GM12878 (cell line): ENCODE results near the gene CST6. TPM values are rescaled to one million over a fixed set of nuclear protein-coding genes. Genes with fewer than 3 reads are reported as not detected.

Experiments used
- ASH2L ChIP-seq: fragments of 300-600, 200-600 bp; sonication (generic); IDR thresholded peaks from 2 replicates; pipeline ENCODE4 v1.6.1; 2017; ENCODE audit warnings: low read depth, mild to moderate bottlenecking, borderline replicate concordance
- CHD2 ChIP-seq: IDR thresholded peaks from 2 replicates; pipeline ENCODE4 v1.6.1; 2011; ENCODE audit warnings: low read depth, low read length, improper control_type of control experiment, borderline replicate concordance
- CHD4 ChIP-seq: fragments of 200-600 bp; sonication (generic); IDR thresholded peaks from 2 replicates; pipeline ENCODE4 v1.6.1; 2016; ENCODE audit warnings: mild to moderate bottlenecking
- CREM ChIP-seq: IDR thresholded peaks from 2 replicates; pipeline ENCODE4 v1.6.1; 2014; ENCODE audit warnings: antibody characterized with exemption, low read depth
- EZH2 ChIP-seq: IDR thresholded peaks from 2 replicates; pipeline ENCODE4 v1.6.1; 2012; ENCODE audit warnings: low read depth, mild to moderate bottlenecking, control low read depth, inconsistent platforms, low read length, borderline replicate concordance; ENCODE audit not compliant: control insufficient read depth
- FOS ChIP-seq: IDR thresholded peaks from 3 replicates; pipeline ENCODE4 v1.6.1; 2011; ENCODE audit warnings: borderline replicate concordance; ENCODE audit not compliant: insufficient read length; ENCODE audit errors: extremely low read depth
- FOXK2 ChIP-seq: fragments of 450-650 bp; IDR thresholded peaks from 2 replicates; pipeline ENCODE4 v1.6.1; 2017; ENCODE audit warnings: mild to moderate bottlenecking, moderate library complexity
- HDAC2 ChIP-seq: fragments of 200-600 bp; sonication (generic); IDR thresholded peaks from 2 replicates; pipeline ENCODE4 v1.6.1; 2017
- HDGF ChIP-seq: fragments of 450-650 bp; IDR thresholded peaks from 2 replicates; pipeline ENCODE4 v1.6.1; 2016; ENCODE audit warnings: antibody characterized with exemption
- PAX5 ChIP-seq: IDR thresholded peaks from 2 replicates; pipeline ENCODE4 v1.6.1; 2011; ENCODE audit warnings: low read depth, low read length, borderline replicate concordance
- RELA ChIP-seq: fragments of 450-650 bp; IDR thresholded peaks from 2 replicates; pipeline ENCODE4 v1.8.0; 2014; ENCODE audit warnings: borderline replicate concordance; ENCODE audit not compliant: partially characterized antibody
- SMC3 ChIP-seq: IDR thresholded peaks from 2 replicates; pipeline ENCODE4 v1.6.1; 2011; ENCODE audit warnings: low read length, improper control_type of control experiment, borderline replicate concordance
- SRF ChIP-seq, 2 experiments: IDR thresholded peaks; 2 replicates each; pipeline ENCODE4 v1.6.1; 2011; ENCODE audit warnings: low read depth in 2 of 2, low read length in 2 of 2, mild to moderate bottlenecking in 1 of 2, moderate library complexity in 1 of 2
- TCF3 ChIP-seq: IDR thresholded peaks from 2 replicates; pipeline ENCODE4 v1.6.1; 2012; ENCODE audit warnings: low read depth, mild to moderate bottlenecking, low read length, borderline replicate concordance; ENCODE audit not compliant: insufficient read depth
- YY1 ChIP-seq: IDR thresholded peaks from 2 replicates; pipeline ENCODE4 v1.6.1; 2011; ENCODE audit warnings: low read depth, mild to moderate bottlenecking, low read length
- ZNF622 ChIP-seq: fragments of 450-650 bp; IDR thresholded peaks from 2 replicates; pipeline ENCODE4 v1.6.1; 2017; ENCODE audit warnings: mild to moderate bottlenecking, inconsistent platforms
- ZZZ3 ChIP-seq: IDR thresholded peaks from 2 replicates; pipeline ENCODE4 v1.6.1; 2011; ENCODE audit warnings: low read depth; ENCODE audit not compliant: control insufficient read depth, insufficient read length
- polyA plus RNA-seq, 11 experiments: library from polyadenylated mRNA; depleted of rRNA in 4 of 11; unstranded in 6 of 11; stranded (reverse) in 5 of 11; fragments of >200 nt; fragmentation: Nextera tagmentation in 4 of 11; fragmentation: Illumina TruSeq in 1 of 11; extraction: Ambion mirVana in 4 of 11; extraction: Trizol in 1 of 11; gene quantifications; 1 replicate in 1 of 11; 2 replicates in 10 of 11; pipeline versions ENCODE4 v1.2.1 to v1.2.3, GENCODE V29; 2011 to 2016; ENCODE audit warnings: inconsistent platforms in 2 of 11, missing spikeins in 2 of 11, low read depth in 1 of 11
- total RNA-seq, 4 experiments: library from RNA; depleted of rRNA in 3 of 4; stranded (reverse); fragments of >200 nt in 3 of 4; fragmentation: Illumina TruSeq in 1 of 4; extraction: Trizol in 1 of 4; gene quantifications; 2 replicates each; pipeline versions ENCODE4 v1.2.1 to v1.2.3, GENCODE V29; 2013 to 2021
- TF ChIP-seq, protein P1 (sequence below): IDR thresholded peaks from 2 replicates; pipeline ENCODE4 v1.6.1; 2011; ENCODE audit warnings: low read depth, low read length, improper control_type of control experiment, borderline replicate concordance
- TF ChIP-seq, protein P2 (sequence below): IDR thresholded peaks from 2 replicates; pipeline ENCODE4 v1.6.1; 2012; ENCODE audit warnings: low read depth, low read length, improper control_type of control experiment
- TF ChIP-seq, protein P3 (sequence below): IDR thresholded peaks from 2 replicates; pipeline ENCODE4 v1.6.1; 2012; ENCODE audit warnings: low read length, inconsistent platforms
- TF ChIP-seq, protein P4 (sequence below): fragments of 450-650 bp; IDR thresholded peaks from 2 replicates; pipeline ENCODE4 v1.6.1; 2018; ENCODE audit warnings: borderline replicate concordance, mild to moderate bottlenecking; ENCODE audit not compliant: partially characterized antibody
- TF ChIP-seq, protein P5 (sequence below): IDR thresholded peaks from 2 replicates; pipeline ENCODE4 v1.6.1; 2011; ENCODE audit warnings: borderline replicate concordance, low read depth, mild to moderate bottlenecking, moderate library complexity, low read length; ENCODE audit not compliant: insufficient read depth, poor library complexity, severe bottlenecking

The CST6 gene
- total and polyA plus RNA-seq, 10 of the 15 experiments (the other 5 are each of a cell fraction or from before 2014, with no cell fraction given) = not detected

DNA sequence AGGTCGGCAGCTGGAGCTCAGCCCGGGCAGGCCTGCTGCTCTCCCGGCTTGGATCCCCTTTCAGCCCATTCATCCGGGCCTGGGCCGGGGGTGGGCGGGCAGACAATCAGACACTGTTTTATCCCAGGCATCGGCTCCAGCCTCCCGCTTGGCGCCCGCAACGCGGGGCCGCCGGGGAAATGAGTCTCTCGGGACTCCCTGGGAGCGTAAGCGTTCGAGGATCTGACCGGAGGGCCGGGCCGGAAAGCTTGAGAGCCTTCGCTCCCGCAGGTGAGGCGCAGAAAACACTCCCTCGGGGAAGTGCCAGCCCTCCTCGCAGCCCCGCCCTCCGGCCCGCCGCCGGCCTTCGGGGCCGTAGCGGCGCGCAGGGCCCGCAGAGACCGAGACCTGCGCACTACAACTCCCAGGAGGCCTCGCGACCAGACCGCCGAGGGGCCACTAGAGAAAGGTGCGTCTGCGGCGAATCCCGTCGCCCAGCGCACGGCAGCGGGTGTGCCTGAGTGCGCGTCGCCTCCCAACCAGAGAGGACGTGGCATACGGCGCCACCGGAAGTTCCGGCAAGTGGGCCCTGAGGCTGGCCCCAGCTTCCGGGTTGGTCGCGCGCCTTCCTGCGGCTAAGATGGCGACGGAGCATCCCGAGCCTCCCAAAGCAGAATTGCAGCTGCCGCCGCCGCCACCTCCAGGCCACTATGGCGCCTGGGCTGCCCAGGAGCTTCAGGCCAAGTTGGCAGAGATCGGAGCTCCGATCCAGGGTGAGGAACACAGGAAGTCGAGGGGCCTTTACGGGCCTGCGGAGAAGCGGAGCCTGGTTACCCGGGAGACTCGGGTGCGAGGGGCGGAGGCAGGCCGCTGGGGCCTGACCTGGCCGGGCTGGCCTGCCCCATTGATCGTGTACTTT is 40.2 kb downstream of the CST6 start, which contains the start of gene SF3B2 (continued):
- TF ChIP-seq, protein P1, sequence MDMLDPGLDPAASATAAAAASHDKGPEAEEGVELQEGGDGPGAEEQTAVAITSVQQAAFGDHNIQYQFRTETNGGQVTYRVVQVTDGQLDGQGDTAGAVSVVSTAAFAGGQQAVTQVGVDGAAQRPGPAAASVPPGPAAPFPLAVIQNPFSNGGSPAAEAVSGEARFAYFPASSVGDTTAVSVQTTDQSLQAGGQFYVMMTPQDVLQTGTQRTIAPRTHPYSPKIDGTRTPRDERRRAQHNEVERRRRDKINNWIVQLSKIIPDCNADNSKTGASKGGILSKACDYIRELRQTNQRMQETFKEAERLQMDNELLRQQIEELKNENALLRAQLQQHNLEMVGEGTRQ = no peak
- TF ChIP-seq, protein P2, sequence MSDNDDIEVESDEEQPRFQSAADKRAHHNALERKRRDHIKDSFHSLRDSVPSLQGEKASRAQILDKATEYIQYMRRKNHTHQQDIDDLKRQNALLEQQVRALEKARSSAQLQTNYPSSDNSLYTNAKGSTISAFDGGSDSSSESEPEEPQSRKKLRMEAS = peak; percentile 70
- no peak for TF ChIP-seq TCF3
- peak; percentile 98 for TF ChIP-seq YY1
- no peak for TF ChIP-seq SRF (IDR thresholded peaks at IDR 0.05; ENCODE audit: low read depth in 2 of 2, low read length in 2 of 2)
- no peak for TF ChIP-seq PAX5
- no peak for TF ChIP-seq SMC3
- no peak for TF ChIP-seq HDAC2
- peak; percentile 93 for TF ChIP-seq CREM
- TF ChIP-seq ZNF622 = no peak
- TF ChIP-seq, protein P3, sequence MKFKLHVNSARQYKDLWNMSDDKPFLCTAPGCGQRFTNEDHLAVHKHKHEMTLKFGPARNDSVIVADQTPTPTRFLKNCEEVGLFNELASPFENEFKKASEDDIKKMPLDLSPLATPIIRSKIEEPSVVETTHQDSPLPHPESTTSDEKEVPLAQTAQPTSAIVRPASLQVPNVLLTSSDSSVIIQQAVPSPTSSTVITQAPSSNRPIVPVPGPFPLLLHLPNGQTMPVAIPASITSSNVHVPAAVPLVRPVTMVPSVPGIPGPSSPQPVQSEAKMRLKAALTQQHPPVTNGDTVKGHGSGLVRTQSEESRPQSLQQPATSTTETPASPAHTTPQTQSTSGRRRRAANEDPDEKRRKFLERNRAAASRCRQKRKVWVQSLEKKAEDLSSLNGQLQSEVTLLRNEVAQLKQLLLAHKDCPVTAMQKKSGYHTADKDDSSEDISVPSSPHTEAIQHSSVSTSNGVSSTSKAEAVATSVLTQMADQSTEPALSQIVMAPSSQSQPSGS = no peak
- TF ChIP-seq, protein P4, sequence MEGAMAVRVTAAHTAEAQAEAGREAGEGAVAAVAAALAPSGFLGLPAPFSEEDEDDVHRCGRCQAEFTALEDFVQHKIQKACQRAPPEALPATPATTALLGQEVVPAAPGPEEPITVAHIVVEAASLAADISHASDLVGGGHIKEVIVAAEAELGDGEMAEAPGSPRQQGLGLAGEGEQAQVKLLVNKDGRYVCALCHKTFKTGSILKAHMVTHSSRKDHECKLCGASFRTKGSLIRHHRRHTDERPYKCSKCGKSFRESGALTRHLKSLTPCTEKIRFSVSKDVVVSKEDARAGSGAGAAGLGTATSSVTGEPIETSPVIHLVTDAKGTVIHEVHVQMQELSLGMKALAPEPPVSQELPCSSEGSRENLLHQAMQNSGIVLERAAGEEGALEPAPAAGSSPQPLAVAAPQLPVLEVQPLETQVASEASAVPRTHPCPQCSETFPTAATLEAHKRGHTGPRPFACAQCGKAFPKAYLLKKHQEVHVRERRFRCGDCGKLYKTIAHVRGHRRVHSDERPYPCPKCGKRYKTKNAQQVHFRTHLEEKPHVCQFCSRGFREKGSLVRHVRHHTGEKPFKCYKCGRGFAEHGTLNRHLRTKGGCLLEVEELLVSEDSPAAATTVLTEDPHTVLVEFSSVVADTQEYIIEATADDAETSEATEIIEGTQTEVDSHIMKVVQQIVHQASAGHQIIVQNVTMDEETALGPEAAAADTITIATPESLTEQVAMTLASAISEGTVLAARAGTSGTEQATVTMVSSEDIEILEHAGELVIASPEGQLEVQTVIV = peak; percentile 93
- TF ChIP-seq FOXK2 = no peak
- peak; percentile 69 for TF ChIP-seq RELA
- peak; percentile 75 for TF ChIP-seq CHD2
- TF ChIP-seq, protein P5, sequence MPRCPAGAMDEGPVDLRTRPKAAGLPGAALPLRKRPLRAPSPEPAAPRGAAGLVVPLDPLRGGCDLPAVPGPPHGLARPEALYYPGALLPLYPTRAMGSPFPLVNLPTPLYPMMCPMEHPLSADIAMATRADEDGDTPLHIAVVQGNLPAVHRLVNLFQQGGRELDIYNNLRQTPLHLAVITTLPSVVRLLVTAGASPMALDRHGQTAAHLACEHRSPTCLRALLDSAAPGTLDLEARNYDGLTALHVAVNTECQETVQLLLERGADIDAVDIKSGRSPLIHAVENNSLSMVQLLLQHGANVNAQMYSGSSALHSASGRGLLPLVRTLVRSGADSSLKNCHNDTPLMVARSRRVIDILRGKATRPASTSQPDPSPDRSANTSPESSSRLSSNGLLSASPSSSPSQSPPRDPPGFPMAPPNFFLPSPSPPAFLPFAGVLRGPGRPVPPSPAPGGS = no peak
- TF ChIP-seq HDGF = peak; percentile 82; the same call in 1 of the 2 replicates
- no peak for TF ChIP-seq CHD4
- TF ChIP-seq FOS = no peak
- no peak for TF ChIP-seq ZZZ3
- TF ChIP-seq ASH2L = no peak
- no peak for TF ChIP-seq EZH2
